HUES64 (cell line): Measurements from ENCODE around the gene FXYD3.
"Not testable (repeated sequence)": the region's sequence is repeated elsewhere in the genome, so short reads cannot be mapped to it uniquely, and the experiment has no call there.

Source experiments
- H3K27ac ChIP-seq: 2 replicates; pipeline ENCODE4 v1.7.0; 2013; ENCODE audit warnings: low read depth, low read length, inconsistent platforms
- H3K27me3 ChIP-seq: 2 replicates; pipeline ENCODE4 v1.6.1; 2013; ENCODE audit warnings: mild to moderate bottlenecking, low read length; ENCODE audit not compliant: insufficient read depth
- H3K36me3 ChIP-seq: 2 replicates; pipeline ENCODE4 v1.6.1; 2013; ENCODE audit warnings: mild to moderate bottlenecking, low read length; ENCODE audit not compliant: insufficient read depth
- H3K4me1 ChIP-seq: 2 replicates; pipeline ENCODE4 v1.6.1; 2013; ENCODE audit warnings: mild to moderate bottlenecking, low read length, moderate library complexity; ENCODE audit not compliant: insufficient read depth
- H3K4me3 ChIP-seq: 2 replicates; pipeline ENCODE4 v1.5.1; 2013; ENCODE audit warnings: mild to moderate bottlenecking, low read length, moderate library complexity
- H3K9ac ChIP-seq: 2 replicates; pipeline ENCODE4 v1.6.1; 2013; ENCODE audit warnings: mild to moderate bottlenecking, low read depth, low read length
- H3K9me3 ChIP-seq: 2 replicates; pipeline ENCODE4 v1.6.1; 2013; ENCODE audit warnings: low read depth, low read length; ENCODE audit not compliant: insufficient read depth
- WGBS: fragments of 150-250, 120-280 bp; methylation state at CpG from one replicate; pipeline ENCODE4 v1.1.7; 2013; ENCODE audit warnings: missing lambda C conversion rate; 5-methylcytosine and 5-hydroxymethylcytosine counted together

The FXYD3 gene

GRCh38 chr19:35099897-35100275 lies 15.7 kb upstream of the FXYD3 start:
- Histone ChIP-seq H3K27me3 (no peaks in the 10 kb centered on the region), H3K36me3 (no peaks in the 10 kb centered on the region), H3K9ac (no peak overlapping the region), H3K27ac (no peak overlapping the region), H3K4me1 (no peaks in the 10 kb centered on the region), H3K9me3 (no peaks in the 10 kb centered on the region), H3K4me3 (no peak overlapping the region)
- WGBS: 94% methylated on average over 13 of the region's 13 CpGs

- Histone ChIP-seq H3K36me3 (no peaks in the 10 kb centered on the region), H3K27ac (no peak overlapping the region), H3K9me3 (no peaks in the 10 kb centered on the region), H3K4me3 (no peak overlapping the region), H3K27me3 (no peaks in the 10 kb centered on the region), H3K9ac (no peak overlapping the region), H3K4me1 (no peaks in the 10 kb centered on the region)
- WGBS: 81% methylated on average over 16 of the region's 16 CpGs
Observed at GRCh38 chr19:35100588-35101533, 14.8 kb upstream of the FXYD3 start.

GRCh38 chr19:35101949-35102348 lies 13.7 kb upstream of the FXYD3 start:
- H3K27me3 ChIP-seq, H3K36me3 ChIP-seq: not testable (repeated sequence)
- WGBS: 97% methylated on average over 7 of the region's 10 CpGs

GRCh38 chr19:35103614-35104013 lies 12.0 kb upstream of the FXYD3 start:
- H3K36me3 ChIP-seq, H3K9ac ChIP-seq, H3K27ac ChIP-seq, H3K9me3 ChIP-seq, H3K27me3 ChIP-seq, H3K4me3 ChIP-seq, H3K4me1 ChIP-seq: not testable (repeated sequence)
- 87% methylated on average over 10 of the region's 10 CpGs for WGBS

More at GRCh38 chr19:35101949-35102348, 13.7 kb upstream of the FXYD3 start:
- H3K4me3 ChIP-seq, H3K9ac ChIP-seq, H3K27ac ChIP-seq, H3K9me3 ChIP-seq, H3K4me1 ChIP-seq: not testable (repeated sequence)

- H3K36me3 ChIP-seq: no peaks in the 10 kb centered on the region
- H3K4me1 ChIP-seq: no peaks in the 10 kb centered on the region
- H3K9ac ChIP-seq: no peak overlapping the region
- no peak overlapping the region for H3K4me3 ChIP-seq
- whole genome bisulfite sequencing: 91% methylated on average over 11 of the region's 11 CpGs
- no peaks in the 10 kb centered on the region for H3K9me3 ChIP-seq
- no peaks in the 10 kb centered on the region for H3K27me3 ChIP-seq
- no peak overlapping the region for H3K27ac ChIP-seq
Observed at GRCh38 chr19:35104361-35104760, 11.3 kb upstream of the FXYD3 start.

- no peak overlapping the region for H3K27ac ChIP-seq
- no peaks in the 10 kb centered on the region for H3K4me1 ChIP-seq
- no peak overlapping the region for H3K9ac ChIP-seq
- H3K9me3 ChIP-seq: no peaks in the 10 kb centered on the region
- H3K36me3 ChIP-seq: no peaks in the 10 kb centered on the region
- WGBS: 94% methylated on average over 6 of the region's 6 CpGs
- no peaks in the 10 kb centered on the region for H3K27me3 ChIP-seq
- no peak overlapping the region for H3K4me3 ChIP-seq
Observed at GRCh38 chr19:35105047-35105410, 10.6 kb upstream of the FXYD3 start.

- Histone ChIP-seq H3K4me1 (peaks cover 1% of the 10 kb centered on the region; the same call in 1 of the 2 replicates), H3K27me3 (no peaks in the 10 kb centered on the region), H3K9me3 (no peaks in the 10 kb centered on the region), H3K9ac (no peak overlapping the region), H3K27ac (no peak overlapping the region), H3K4me3 (no peak overlapping the region), H3K36me3 (no peaks in the 10 kb centered on the region)
- WGBS: 90% methylated on average over 30 of the region's 30 CpGs
Observed at GRCh38 chr19:35105411-35106290, 10.0 kb upstream of the FXYD3 start.

- Histone ChIP-seq H3K4me3 (no peak overlapping the region), H3K9me3 (no peaks in the 10 kb centered on the region), H3K27ac (no peak overlapping the region), H3K36me3 (no peaks in the 10 kb centered on the region), H3K27me3 (no peaks in the 10 kb centered on the region), H3K4me1 (peaks cover 5% of the 10 kb centered on the region; the same call in 1 of the 2 replicates), H3K9ac (no peak overlapping the region)
- 94% methylated on average over 9 of the region's 9 CpGs for WGBS
Observed at GRCh38 chr19:35106291-35106583, 9.4 kb upstream of the FXYD3 start.

GRCh38 chr19:35106898-35107541 lies 8.6 kb upstream of the FXYD3 start:
- WGBS: 93% methylated on average over 1 of the region's 2 CpGs
- H3K9me3 ChIP-seq: no peaks in the 10 kb centered on the region
- no peak overlapping the region for H3K9ac ChIP-seq
- peaks cover 5% of the 10 kb centered on the region; the same call in 1 of the 2 replicates for H3K4me1 ChIP-seq
- no peak overlapping the region for H3K27ac ChIP-seq
- no peak overlapping the region for H3K4me3 ChIP-seq
- no peaks in the 10 kb centered on the region for H3K27me3 ChIP-seq
- no peaks in the 10 kb centered on the region for H3K36me3 ChIP-seq

GRCh38 chr19:35107545-35107944 lies 8.1 kb upstream of the FXYD3 start:
- Histone ChIP-seq H3K4me3 (no peak overlapping the region), H3K9ac (no peak overlapping the region), H3K27me3 (no peaks in the 10 kb centered on the region), H3K36me3 (no peaks in the 10 kb centered on the region), H3K27ac (no peak overlapping the region), H3K4me1 (peaks cover 5% of the 10 kb centered on the region; the same call in 1 of the 2 replicates), H3K9me3 (no peaks in the 10 kb centered on the region)
- WGBS: 54% methylated on average over 5 of the region's 5 CpGs

GRCh38 chr19:35108730-35109129 lies 6.9 kb upstream of the FXYD3 start:
- H3K4me1 ChIP-seq: peaks cover 5% of the 10 kb centered on the region; the same call in 1 of the 2 replicates
- H3K4me3 ChIP-seq: no peak overlapping the region
- H3K36me3 ChIP-seq: no peaks in the 10 kb centered on the region
- H3K9ac ChIP-seq: no peak overlapping the region
- H3K27ac ChIP-seq: no peak overlapping the region
- H3K9me3 ChIP-seq: no peaks in the 10 kb centered on the region
- H3K27me3 ChIP-seq: no peaks in the 10 kb centered on the region
- 82% methylated on average over 11 of the region's 11 CpGs for WGBS
